Uterus (tissue), 4 donors: ENCODE measurements around the gene MEIS2. TPM values are rescaled to one million over a fixed set of nuclear protein-coding genes. Genes with fewer than 3 reads are reported as not detected.
A peak's percentile ranks its signal among the peaks of the same experiment; 100 is the strongest.

Experiments
- DNase-seq, 2 donors: peaks; one replicate each; pipeline ENCODE4 v3.0.0-alpha.2; 2019 to 2020
- H3K27ac ChIP-seq, 2 donors: fragments of 200-600 bp; sonication (generic); 1 replicate in 1 of 2; 2 replicates in 1 of 2; pipeline ENCODE4 v1.5.1; 2016 to 2018
- H3K27me3 ChIP-seq, 2 donors: fragments of 200-600 bp; sonication (generic); one replicate each; pipeline ENCODE4 v1.5.1; 2018 to 2019; ENCODE audit warnings: control low read depth in 1 of 2
- H3K36me3 ChIP-seq, 2 donors: fragments of 200-600 bp; sonication (generic); one replicate each; pipeline ENCODE4 v1.5.1; 2019; ENCODE audit warnings: control low read depth in 1 of 2
- H3K4me1 ChIP-seq, 2 donors: fragments of 200-600 bp; sonication (generic); one replicate each; pipeline ENCODE4 v1.5.1; 2018 to 2019; ENCODE audit warnings: control low read depth in 1 of 2
- H3K4me3 ChIP-seq, 2 donors: fragments of 200-600 bp; sonication (generic); 1 replicate in 1 of 2; 2 replicates in 1 of 2; pipeline ENCODE4 v1.5.1; 2018 to 2019; ENCODE audit warnings: mild to moderate bottlenecking in 1 of 2
- H3K9me3 ChIP-seq, 2 donors: fragments of 200-600 bp; sonication (generic); one replicate each; pipeline ENCODE4 v1.5.1; 2019; ENCODE audit warnings: control low read depth in 1 of 2
- POLR2A ChIP-seq, 2 donors: fragments of 450-650 bp; IDR thresholded peaks; one replicate each; pipeline ENCODE4 v1.6.1; 2016; ENCODE audit warnings: antibody characterized with exemption in 2 of 2, mild to moderate bottlenecking in 1 of 2, moderate library complexity in 1 of 2
- intact Hi-C: fragments of 100-400 bp; cut with DNase I; formaldehyde crosslinking; loops from one replicate; pipeline ENCODE4 v1.15.1; 2023; ENCODE audit warnings: low total_unique reads
- total RNA-seq, 4 donors: library from RNA; depleted of rRNA in 3 of 4; stranded (reverse); fragments of >200 nt in 3 of 4; gene quantifications; one replicate each; pipeline versions ENCODE4 v1.1.0 to v1.2.4, GENCODE V29; 2014 to 2023
- TF ChIP-seq, protein P1 (sequence below), 4 experiments: fragments of 200-600 bp in 2 of 4; fragments of 450-650 bp in 2 of 4; sonication (generic) in 2 of 4; IDR thresholded peaks; one replicate each; pipeline ENCODE4 v1.5.1; 2016 to 2019; ENCODE audit warnings: antibody characterized with exemption in 4 of 4, mild to moderate bottlenecking in 2 of 4, moderate library complexity in 1 of 4
- donor health status: DM: yes; HTN: yes; CAD: no.

MEIS2 gene
- total RNA-seq, 4 donors from 2014 or later: 84.0 to 184 (median 112) TPM

DNA sequence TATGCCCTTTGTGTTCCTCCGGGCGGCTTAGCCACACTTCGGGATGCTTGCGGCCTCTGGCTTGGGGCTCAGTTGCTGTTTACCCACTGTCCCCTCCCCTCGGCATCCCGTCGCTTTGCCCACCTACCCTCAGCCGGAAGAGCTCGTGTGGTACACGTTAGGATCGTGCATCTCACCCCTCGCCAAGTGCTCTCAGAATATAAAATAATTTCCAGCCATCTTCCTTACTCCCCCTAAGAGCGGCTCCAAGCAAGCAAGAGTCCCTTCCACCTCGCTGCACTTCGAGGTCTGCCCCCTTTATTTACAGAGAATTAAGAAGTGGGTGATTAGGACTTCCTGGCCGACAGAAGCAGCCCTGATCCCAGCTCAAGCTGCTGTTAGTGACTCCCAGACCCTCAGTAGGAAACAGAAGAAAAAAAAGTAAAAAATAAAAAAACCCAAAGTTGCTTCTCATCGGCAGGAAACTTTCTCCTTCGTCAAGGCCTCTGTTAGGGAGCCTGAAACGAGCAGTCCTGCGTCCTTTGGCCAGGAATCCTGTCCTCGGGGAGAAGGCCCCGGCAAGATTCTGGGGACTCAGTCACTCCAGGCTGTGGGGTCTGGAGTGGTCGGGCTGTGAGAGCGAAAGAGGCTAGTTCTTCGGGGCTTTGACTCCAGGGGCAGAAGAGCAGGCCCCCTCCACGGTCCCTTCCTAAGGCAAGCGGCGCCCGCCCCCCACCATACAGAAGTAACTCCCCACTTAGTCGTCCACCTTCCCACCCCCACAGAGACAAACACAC, 3.0 kb downstream of the MEIS2 start:
- intact Hi-C loops: loop anchor here (5.0 kb wide), 1 partner anchor 210 kb away; no protein-coding TSS in a partner anchor
- DNase-seq: peak in 1 of 2 donors; percentile 36
- H3K9me3 ChIP-seq: no peaks in the 10 kb centered on the region

DNA sequence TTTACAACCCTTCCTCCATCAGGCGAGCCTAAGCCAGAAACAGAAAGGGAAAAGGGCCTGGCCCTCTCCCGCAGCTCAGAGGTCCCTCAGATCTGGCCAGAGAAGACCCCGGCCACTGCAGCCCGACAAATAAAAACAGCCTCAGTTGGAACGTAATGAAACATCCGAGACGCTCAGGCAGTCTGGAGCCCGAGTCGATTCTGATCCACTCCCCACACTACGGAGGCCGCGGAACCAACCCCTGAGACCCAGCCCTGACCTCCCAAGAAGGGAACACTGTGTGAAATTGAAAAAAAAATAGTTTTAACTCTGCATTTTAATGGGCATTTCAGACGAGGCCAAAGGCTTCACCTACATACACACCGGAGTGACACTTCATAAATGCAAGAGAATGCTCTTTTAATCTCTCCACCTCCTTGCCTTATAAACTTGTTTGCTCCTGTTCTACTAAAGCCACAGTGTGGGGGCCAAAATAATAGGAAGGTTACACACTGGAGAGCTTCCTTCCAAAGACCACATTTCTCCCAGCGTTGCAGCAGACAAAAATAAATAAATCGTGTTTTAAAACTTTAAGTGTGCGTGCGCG, 3.7 kb downstream of the MEIS2 start:
- peak in 1 of 2 donors; percentile 21 for DNase-seq
- Histone ChIP-seq H3K4me3 (peak overlapping the region; percentile 66 to 92), H3K27me3 (no peaks in the 10 kb centered on the region), H3K36me3 (no peaks in the 10 kb centered on the region), H3K27ac (peak overlapping the region; percentile 97), H3K4me1 (no peaks in the 10 kb centered on the region), H3K9me3 (no peaks in the 10 kb centered on the region)
- TF ChIP-seq POLR2A (IDR thresholded peaks at IDR 0.05): no peak
- TF ChIP-seq, protein P1, sequence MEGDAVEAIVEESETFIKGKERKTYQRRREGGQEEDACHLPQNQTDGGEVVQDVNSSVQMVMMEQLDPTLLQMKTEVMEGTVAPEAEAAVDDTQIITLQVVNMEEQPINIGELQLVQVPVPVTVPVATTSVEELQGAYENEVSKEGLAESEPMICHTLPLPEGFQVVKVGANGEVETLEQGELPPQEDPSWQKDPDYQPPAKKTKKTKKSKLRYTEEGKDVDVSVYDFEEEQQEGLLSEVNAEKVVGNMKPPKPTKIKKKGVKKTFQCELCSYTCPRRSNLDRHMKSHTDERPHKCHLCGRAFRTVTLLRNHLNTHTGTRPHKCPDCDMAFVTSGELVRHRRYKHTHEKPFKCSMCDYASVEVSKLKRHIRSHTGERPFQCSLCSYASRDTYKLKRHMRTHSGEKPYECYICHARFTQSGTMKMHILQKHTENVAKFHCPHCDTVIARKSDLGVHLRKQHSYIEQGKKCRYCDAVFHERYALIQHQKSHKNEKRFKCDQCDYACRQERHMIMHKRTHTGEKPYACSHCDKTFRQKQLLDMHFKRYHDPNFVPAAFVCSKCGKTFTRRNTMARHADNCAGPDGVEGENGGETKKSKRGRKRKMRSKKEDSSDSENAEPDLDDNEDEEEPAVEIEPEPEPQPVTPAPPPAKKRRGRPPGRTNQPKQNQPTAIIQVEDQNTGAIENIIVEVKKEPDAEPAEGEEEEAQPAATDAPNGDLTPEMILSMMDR (IDR thresholded peaks at IDR 0.05): no peak
- intact Hi-C loops: loop anchor here (5.0 kb wide), 1 partner anchor 209 kb away; no protein-coding TSS in a partner anchor

More for the DNA sequence above, 3.0 kb downstream of the MEIS2 start:
- H3K27me3 ChIP-seq: no peaks in the 10 kb centered on the region
- H3K36me3 ChIP-seq: no peaks in the 10 kb centered on the region
- H3K27ac ChIP-seq: peak overlapping the region; percentile 97
- H3K4me1 ChIP-seq: no peaks in the 10 kb centered on the region
- TF ChIP-seq POLR2A (IDR thresholded peaks at IDR 0.05): no peak
- TF ChIP-seq, protein P1 (IDR thresholded peaks at IDR 0.05): no peak
- H3K4me3 ChIP-seq: peak overlapping the region; percentile 66 to 92

DNA sequence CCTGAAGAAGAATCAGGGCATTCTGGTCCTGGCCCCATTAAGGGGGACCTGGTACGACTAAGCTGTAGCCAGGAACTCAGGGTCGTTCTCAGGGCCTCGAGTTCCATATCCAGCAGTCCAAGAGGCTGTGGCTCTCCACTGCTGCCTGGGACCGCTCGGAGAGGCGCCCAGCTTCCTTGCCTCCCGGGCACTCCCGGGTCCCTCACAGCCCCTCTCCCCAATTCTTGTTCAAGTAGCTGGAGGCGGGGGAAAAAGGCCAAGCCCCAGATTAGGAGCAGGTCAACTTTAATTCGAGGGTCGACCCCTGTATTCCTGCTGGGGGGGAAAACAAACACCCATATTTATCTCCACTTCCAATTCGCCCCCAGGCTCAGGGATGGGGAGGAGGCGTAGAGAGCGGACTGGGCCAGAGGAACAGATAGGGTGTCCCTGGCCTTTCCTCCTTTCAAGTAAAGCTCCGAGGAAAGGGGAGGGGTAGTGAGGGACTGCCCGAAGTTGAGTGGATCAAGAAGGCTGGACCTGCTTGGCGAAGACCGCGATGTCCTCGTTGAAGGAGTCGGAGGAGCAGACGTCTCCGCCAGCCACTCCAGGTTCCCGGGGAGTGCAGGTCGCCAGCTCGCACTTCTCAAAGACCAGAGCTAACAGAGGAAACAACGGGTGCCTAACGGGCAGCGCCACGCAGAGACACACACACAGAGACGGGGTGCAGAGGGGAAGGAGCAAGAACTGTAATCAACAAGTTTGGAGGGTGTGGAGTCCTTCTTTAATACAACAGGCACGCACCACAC, 4.4 kb downstream of the MEIS2 start:
- Histone ChIP-seq H3K4me3 (peak overlapping the region; percentile 66 to 92), H3K4me1 (peaks cover 0 to under 1% of the 10 kb centered on the region in 2 donors), H3K27ac (peak overlapping the region; percentile 97), H3K36me3 (no peaks in the 10 kb centered on the region), H3K9me3 (no peaks in the 10 kb centered on the region), H3K27me3 (no peaks in the 10 kb centered on the region)
- DNase-seq: peak; percentile 27 to 37
- intact Hi-C loops: loop anchor here (5.0 kb wide), 1 partner anchor 209 kb away; no protein-coding TSS in a partner anchor
- TF ChIP-seq, protein P1 (IDR thresholded peaks at IDR 0.05): no peak
- peak in 1 of 2 donors; percentile 22 for TF ChIP-seq POLR2A (IDR thresholded peaks at IDR 0.05)

DNA sequence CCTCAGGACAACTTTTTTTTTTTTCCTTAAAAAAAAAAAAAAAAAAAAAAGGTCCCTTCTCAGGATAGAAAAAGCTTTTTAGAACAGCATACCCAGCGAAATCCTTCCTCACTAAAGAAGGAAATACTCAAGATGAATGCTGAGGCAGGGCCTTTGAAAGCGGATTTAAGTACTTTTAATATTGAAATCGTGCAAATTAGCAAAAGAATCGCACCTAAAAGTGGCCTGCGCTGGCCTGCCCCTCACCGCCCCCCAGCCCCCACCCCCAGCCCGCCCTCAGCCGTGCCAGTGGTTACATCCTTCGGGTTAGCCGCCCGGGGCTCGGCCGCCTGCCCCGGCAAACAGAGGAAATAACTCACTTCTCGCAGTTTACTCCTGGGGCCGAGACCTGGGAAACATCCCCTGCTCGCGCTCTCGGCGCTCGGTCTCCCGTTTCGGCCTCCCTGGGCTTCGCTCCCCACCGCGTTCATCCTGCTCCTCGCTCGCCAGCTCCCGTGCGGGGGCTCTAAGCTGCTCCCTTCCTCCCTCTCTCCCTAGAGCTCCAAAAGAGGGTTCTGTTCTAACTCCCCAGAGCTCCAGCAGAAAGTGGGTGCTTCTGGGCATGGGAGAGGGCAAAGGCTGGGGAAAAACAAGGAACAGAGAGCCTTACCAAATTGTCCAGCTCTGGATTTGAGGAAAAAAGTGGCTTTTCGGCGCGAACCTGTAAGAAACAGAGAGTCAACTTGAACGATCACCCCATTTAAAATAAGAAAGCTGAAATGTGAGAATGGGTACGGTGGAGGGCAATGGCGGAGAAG, 5.2 kb downstream of the MEIS2 start:
- DNase-seq: peak; percentile 25 to 39
- H3K9me3 ChIP-seq: no peaks in the 10 kb centered on the region
- H3K27ac ChIP-seq: peak overlapping the region; percentile 97

More for the DNA sequence above, 5.2 kb downstream of the MEIS2 start:
- intact Hi-C loops: loop anchor here (5.0 kb wide), 1 partner anchor 208 kb away; no protein-coding TSS in a partner anchor
- peaks cover 0 to 6% of the 10 kb centered on the region in 2 donors for H3K4me1 ChIP-seq
- TF ChIP-seq, protein P1 (IDR thresholded peaks at IDR 0.05): no peak
- no peak for TF ChIP-seq POLR2A (IDR thresholded peaks at IDR 0.05)
- H3K36me3 ChIP-seq: no peaks in the 10 kb centered on the region
- no peaks in the 10 kb centered on the region for H3K27me3 ChIP-seq
- peak overlapping the region; percentile 66 to 92 for H3K4me3 ChIP-seq
